Mesodermal cell (in vitro differentiated cells): ENCODE data around the gene NARF.
"Not testable (repeated sequence)": the region's sequence is repeated elsewhere in the genome, so short reads cannot be mapped to it uniquely, and the experiment has no call there.

Experiments
- H3K27ac ChIP-seq: 2 replicates; pipeline ENCODE4 v1.7.0; 2013; ENCODE audit warnings: mild to moderate bottlenecking, low read depth, low read length, moderate library complexity; ENCODE audit not compliant: severe bottlenecking
- H3K36me3 ChIP-seq: 2 replicates; pipeline ENCODE4 v1.7.1; 2013; ENCODE audit warnings: mild to moderate bottlenecking, low read length, moderate library complexity; ENCODE audit not compliant: control insufficient read depth, insufficient read depth
- H3K4me1 ChIP-seq: one replicate; pipeline ENCODE4 v1.7.1; 2013; ENCODE audit warnings: mild to moderate bottlenecking, low read length; ENCODE audit not compliant: insufficient read depth, control insufficient read depth, poor library complexity, severe bottlenecking
- H3K4me3 ChIP-seq: 2 replicates; pipeline ENCODE4 v1.7.0; 2013; ENCODE audit warnings: low read length, control low read depth, mild to moderate bottlenecking; ENCODE audit not compliant: insufficient read depth, poor library complexity, severe bottlenecking; ENCODE audit errors: extremely low read depth
- H3K9me3 ChIP-seq: 2 replicates; pipeline ENCODE4 v1.7.1; 2013; ENCODE audit warnings: mild to moderate bottlenecking, low read length, moderate library complexity; ENCODE audit not compliant: control insufficient read depth
- WGBS, 2 experiments: methylation state at CpG; one replicate each; pipeline ENCODE4 v1.1.5; 2013; ENCODE audit warnings: missing lambda C conversion rate in 2 of 2; ENCODE audit not compliant: insufficient coverage in 2 of 2; 5-methylcytosine and 5-hydroxymethylcytosine counted together

Gene NARF

DNA sequence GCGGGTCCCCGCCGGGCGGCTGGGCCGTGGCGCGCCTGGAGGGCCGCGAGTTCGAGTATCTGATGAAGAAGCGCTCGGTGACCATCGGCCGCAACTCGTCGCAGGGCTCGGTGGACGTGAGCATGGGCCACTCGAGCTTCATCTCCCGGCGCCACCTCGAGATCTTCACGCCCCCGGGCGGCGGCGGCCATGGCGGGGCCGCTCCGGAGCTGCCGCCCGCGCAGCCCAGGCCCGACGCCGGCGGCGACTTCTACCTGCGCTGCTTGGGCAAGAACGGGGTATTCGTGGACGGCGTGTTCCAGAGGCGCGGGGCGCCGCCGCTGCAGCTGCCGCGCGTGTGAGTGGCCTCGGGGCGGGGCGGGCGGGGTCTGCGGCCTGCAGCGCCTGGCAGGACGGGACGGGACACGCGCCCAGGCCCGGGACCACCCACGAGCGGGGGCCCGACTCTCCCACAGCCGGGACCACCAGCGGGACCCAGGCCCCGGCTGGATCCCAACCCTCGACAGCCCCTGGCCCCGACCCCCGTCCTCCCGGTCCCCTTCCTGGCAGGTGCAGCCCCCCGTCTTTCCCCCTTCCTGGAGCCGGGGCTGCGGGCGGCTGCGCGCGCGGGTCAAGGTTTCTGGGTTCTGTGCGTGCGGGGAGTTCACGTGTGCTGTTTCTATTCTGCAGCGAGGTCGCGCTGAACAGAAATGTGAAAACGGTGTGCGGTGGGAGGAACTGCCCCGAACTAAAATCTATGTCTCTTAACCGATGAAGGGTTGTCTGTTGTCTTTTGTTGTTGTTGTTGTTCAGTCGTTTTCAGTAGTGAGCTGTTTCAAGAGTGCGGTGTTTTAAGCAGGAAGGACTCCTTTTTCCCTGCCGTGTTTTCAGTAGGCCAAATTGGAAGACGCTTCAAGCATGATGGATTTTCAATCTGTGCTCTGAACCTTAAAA, 61.7 kb downstream of the NARF start:
- Histone ChIP-seq H3K36me3 (peaks cover 12% of the 10 kb centered on the region), H3K4me1 (no peaks in the 10 kb centered on the region), H3K9me3 (no peaks in the 10 kb centered on the region), H3K4me3 (peak overlapping the region; percentile 92), H3K27ac (peak overlapping the region; percentile 0)
- WGBS, 2 experiments = 0 to 1% methylated on average over 72 to 83 of the region's 94 CpGs

DNA sequence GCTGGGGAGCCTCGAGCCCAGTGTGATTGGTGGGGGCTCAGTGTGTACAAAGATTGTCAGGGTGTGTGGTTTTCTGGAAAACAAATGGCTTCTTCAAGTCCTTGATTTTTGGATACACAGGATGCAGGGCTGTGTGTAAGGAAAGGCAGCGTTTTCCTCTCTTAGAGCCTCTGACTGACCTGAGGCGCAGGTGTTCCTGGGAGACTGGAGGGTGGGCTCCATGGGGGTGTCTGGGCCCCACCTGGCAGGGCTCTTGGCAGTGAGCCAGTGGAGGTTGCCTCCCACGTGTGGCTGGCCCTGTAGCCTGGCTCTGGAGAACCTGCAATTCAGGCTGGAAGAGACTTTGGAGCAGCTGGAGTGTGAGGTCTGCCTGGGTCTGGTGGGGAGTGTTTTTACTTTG, 66.0 kb downstream of the NARF start:
- Histone ChIP-seq H3K27ac (no peak overlapping the region), H3K4me3 (no peak overlapping the region), H3K36me3 (peaks cover 13% of the 10 kb centered on the region), H3K4me1 (peaks cover 7% of the 10 kb centered on the region), H3K9me3 (no peaks in the 10 kb centered on the region)
- 90 to 93% methylated on average over 3 to 4 of the region's 4 CpGs for WGBS, 2 experiments

DNA sequence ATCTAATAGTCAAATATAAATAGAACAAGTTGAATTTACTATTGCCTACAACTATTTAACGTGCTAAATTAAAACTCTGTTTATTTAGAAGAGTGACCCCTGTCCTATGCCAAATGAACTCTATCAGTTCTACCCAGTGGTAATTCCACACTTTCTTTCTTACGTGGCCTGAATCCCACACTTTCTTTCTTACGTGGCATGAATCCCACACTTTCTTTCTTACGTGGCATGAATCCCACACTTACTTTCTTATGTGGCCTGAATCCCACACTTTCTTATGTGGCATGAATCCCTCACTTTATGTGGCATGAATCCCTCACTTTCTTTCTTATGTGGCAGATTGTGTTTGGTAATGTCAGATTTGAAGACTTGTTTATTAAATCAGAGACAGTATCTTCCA, 67.2 kb downstream of the NARF start:
- H3K4me1 ChIP-seq = peaks cover 14% of the 10 kb centered on the region
- no peak overlapping the region for H3K27ac ChIP-seq
- H3K9me3 ChIP-seq = no peaks in the 10 kb centered on the region
- no peak overlapping the region for H3K4me3 ChIP-seq
- WGBS, 2 experiments = 92 to 98% methylated on average over 4 of the region's 4 CpGs
- H3K36me3 ChIP-seq = peaks cover 13% of the 10 kb centered on the region

DNA sequence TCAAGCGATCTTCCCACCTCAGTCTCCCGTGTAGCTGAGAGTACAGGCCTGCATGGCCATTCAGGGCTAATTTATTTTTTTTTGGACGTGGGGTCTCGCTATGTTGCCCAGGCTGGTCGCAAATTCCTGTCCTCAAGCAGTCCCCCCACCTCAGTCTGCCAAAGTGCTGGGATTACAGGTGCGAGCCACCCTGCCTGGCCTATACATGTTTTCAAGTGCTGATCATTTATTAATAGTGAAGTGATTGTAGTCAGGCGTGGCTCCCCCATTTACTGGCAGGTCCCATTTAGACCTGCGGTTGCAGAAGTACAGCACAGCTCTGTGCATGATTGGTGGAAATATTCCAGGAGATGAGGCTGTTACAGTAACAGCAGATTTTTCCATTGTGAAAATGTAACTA, 69.4 kb downstream of the NARF start:
- H3K27ac ChIP-seq = no peak overlapping the region
- peaks cover 22% of the 10 kb centered on the region for H3K4me1 ChIP-seq
- no peak overlapping the region for H3K4me3 ChIP-seq
- peaks cover 20% of the 10 kb centered on the region for H3K36me3 ChIP-seq
- H3K9me3 ChIP-seq = no peaks in the 10 kb centered on the region
- WGBS, 2 experiments = 92 to 95% methylated on average over 7 of the region's 8 CpGs

DNA sequence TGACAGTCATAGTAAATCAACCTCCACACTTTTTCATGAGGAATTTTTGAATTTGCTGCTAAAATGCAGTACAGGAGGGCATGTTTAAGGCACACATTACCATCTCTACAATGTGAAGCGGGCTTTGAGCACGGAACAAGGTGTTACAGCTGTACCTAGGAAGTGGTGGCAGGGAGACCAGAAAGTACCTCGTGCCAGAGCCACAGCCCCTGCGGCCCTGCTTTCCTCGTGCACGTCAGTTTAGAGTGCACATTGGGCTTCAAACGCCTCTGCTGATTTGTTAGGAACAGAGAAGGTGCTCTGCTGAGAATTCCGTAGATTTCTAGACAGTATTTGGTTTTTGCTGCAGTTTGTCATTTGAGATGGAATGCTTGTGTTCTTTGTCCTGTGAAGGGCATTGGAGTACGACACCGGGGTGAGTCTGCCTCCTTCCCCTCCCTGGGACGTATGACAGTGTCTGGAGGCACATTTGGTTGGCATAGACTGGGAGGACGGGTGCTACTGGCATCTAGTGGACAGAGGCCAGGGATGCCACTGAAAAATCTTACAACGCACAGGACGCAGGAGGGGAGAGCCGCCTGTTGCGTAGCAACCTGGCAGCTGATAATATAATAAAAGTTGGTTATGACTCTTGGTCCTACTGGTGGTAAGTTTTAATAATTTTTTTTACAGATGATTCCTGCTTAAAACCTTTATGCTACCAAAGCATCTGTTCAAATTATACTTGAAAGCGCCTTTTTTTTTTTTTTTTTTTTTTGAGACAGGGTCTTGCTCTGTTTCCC, 70.1 kb downstream of the NARF start:
- H3K27ac ChIP-seq = peak overlapping the region; percentile 57
- no peaks in the 10 kb centered on the region for H3K9me3 ChIP-seq
- no peak overlapping the region for H3K4me3 ChIP-seq
- H3K36me3 ChIP-seq = peaks cover 17% of the 10 kb centered on the region
- peaks cover 22% of the 10 kb centered on the region for H3K4me1 ChIP-seq
- 82 to 92% methylated on average over 10 to 14 of the region's 17 CpGs for WGBS, 2 experiments

DNA sequence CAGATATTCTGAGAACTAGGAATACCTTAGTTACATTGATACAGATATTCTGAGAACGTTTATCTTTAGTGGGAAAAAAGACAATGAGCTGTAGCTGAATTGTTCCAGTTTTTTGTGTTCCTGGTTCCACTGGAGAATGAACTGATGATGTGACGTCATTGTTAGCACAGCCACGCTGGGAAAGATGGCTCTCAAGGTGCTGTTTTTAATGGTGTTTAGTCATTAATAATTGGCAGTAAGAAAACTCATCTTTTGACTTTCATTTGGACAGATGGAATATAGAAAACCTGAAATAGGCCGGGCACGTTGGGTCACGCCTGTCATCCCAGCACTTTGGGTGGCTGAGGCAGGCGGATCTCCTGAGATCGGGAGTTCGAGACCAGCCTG, 71.4 kb downstream of the NARF start:
- no peak overlapping the region for H3K4me3 ChIP-seq
- H3K27ac ChIP-seq = no peak overlapping the region
- H3K9me3 ChIP-seq = no peaks in the 10 kb centered on the region
- WGBS, 2 experiments = 92 to 93% methylated on average over 9 of the region's 9 CpGs
- peaks cover 28% of the 10 kb centered on the region for H3K4me1 ChIP-seq
- H3K36me3 ChIP-seq = peaks cover 11% of the 10 kb centered on the region

DNA sequence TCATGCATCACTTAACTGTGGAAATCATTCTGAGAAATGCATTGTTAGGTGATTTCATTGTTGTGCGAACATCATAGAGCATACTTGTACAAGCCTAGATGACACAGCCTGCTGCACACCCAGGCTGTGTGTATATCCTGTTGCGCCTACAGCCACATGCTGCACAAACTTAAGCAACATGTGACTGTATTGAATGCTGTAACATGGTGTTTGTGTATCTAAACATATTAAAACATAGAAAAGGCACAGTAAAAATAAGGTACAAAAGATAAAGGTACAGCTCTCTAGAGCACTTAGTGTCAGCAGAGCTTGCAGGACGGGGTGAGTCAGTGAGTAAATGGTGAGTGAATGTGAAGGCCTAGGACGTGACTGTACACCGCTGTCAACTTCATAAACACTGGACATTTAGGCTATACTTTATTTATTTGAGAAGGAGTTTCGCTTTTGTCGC, 72.9 kb downstream of the NARF start:
- peaks cover 7% of the 10 kb centered on the region for H3K36me3 ChIP-seq
- no peaks in the 10 kb centered on the region for H3K9me3 ChIP-seq
- H3K4me1 ChIP-seq = peaks cover 38% of the 10 kb centered on the region
- no peak overlapping the region for H3K4me3 ChIP-seq
- peak overlapping the region; percentile 18 for H3K27ac ChIP-seq
- 87 to 100% methylated on average over 3 to 7 of the region's 7 CpGs for WGBS, 2 experiments

DNA sequence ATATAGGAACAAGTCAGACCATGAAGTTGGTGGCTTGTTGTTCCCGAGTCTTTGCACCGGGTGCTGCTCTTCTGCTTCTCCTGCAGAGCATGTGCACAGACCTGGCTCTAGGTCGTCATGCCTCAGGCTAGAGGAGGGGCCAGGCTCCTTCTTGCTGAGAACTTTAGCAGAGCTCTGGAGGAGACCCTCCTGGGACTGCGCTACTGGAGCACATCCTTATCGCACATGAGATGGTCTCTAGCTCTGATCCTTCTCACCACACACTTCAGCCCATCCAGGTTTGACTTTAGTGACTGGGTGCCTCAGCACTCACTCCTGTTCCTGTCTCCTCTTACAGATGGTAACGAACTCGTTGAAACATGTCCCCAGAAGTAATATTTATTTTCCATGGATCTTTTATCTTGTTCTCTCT, 75.9 kb downstream of the NARF start:
- WGBS, 2 experiments = 86 to 96% methylated on average over 6 of the region's 7 CpGs
- peaks cover 51% of the 10 kb centered on the region for H3K4me1 ChIP-seq
- no peak overlapping the region for H3K27ac ChIP-seq
- no peak overlapping the region for H3K4me3 ChIP-seq
- H3K9me3 ChIP-seq = no peaks in the 10 kb centered on the region
- H3K36me3 ChIP-seq = peaks cover 7% of the 10 kb centered on the region

DNA sequence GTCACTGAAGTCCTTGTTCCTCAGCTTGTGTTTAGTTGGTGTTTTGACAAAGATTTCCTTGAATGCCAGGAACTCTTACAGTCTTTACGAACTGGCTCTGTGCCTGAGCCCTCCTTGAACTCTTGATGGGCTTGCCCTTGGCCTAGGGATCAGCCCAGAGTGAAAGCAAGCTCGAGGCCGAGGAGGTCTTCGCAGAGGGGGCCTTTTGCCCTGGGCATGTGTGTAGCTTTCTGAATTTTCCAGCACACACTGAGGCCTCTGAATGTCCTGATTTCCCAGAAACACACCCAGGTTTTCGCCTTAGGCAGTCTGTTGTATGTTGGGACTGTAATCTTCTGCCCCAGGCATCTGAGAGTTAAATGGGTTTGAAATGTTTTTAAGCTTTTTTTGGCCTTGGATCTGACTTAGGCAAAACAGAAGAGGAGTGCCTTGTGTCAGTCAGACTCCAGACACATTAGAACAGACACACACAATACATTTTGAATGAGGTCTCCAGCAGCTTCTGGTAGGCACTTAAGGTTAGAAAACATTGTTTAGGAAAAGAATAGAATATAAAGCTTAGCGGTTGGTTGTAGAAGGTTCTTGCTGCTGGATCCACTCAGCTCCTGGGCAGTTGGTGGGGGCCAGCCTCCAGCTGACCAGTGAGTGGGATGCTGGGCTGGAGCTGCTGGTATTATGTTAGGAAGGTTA, 78.1 kb downstream of the NARF start:
- Histone ChIP-seq H3K4me1 (peaks cover 36% of the 10 kb centered on the region), H3K27ac (peak overlapping the region; percentile 92), H3K36me3 (peaks cover under 1% of the 10 kb centered on the region), H3K9me3 (no peaks in the 10 kb centered on the region), H3K4me3 (no peak overlapping the region)
- 77 to 80% methylated on average over 5 to 6 of the region's 6 CpGs for WGBS, 2 experiments

DNA sequence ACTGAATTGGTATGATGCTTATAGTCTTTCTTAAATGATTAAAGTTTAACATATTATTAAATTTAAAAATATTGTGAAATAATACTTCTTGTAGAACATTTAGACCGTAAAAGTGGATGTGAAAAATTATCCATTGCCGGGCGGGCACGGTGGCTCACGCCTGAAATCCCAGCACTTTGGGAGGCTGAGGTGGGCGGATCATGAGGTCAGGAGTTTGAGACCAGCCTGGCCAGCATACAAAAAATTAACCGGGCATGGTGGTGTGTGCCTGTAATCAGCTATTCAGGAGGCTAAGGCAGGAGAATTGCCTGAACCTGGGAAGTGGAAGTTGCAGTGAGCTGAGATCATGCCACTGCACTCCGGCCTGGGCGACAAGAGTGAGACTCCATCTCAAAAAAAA, 78.7 kb downstream of the NARF start:
- WGBS, 2 experiments = 98 to 100% methylated on average over 7 of the region's 9 CpGs

More for the DNA sequence above, 78.7 kb downstream of the NARF start:
- not testable (repeated sequence) for H3K27ac ChIP-seq, H3K9me3 ChIP-seq, H3K36me3 ChIP-seq, H3K4me3 ChIP-seq
- H3K4me1 ChIP-seq = peaks cover 36% of the 10 kb centered on the region
